KOPT-K1 (cell line): ENCODE results near the gene PTPRE.

ENCODE experiments used
- H3K27ac ChIP-seq: fragments of 200-600 bp; sonication (generic); 2 replicates; pipeline ENCODE4 v1.5.1; 2016; ENCODE audit warnings: antibody characterized with exemption, mild to moderate bottlenecking, low read depth, low read length; ENCODE audit not compliant: poor library complexity, severe bottlenecking
- H3K36me3 ChIP-seq: fragments of 200-600 bp; sonication (generic); 2 replicates; pipeline ENCODE4 v1.5.1; 2017; ENCODE audit warnings: antibody characterized with exemption, mild to moderate bottlenecking, low read length, moderate library complexity; ENCODE audit not compliant: insufficient read depth
- H3K9me3 ChIP-seq: fragments of 200-600 bp; sonication (generic); 2 replicates; pipeline ENCODE4 v1.5.1; 2017; ENCODE audit warnings: antibody characterized with exemption, low read length, mild to moderate bottlenecking; ENCODE audit not compliant: insufficient read depth, poor library complexity, severe bottlenecking

Gene PTPRE

GRCh38 chr10:127942811-127943210 is 35.9 kb downstream of the PTPRE start:
- H3K36me3 ChIP-seq, result no peaks in the 10 kb centered on the region
- no peak overlapping the region for H3K27ac ChIP-seq
- no peaks in the 10 kb centered on the region for H3K9me3 ChIP-seq

- H3K9me3 ChIP-seq, result no peaks in the 10 kb centered on the region
- no peaks in the 10 kb centered on the region for H3K36me3 ChIP-seq
- H3K27ac ChIP-seq, result no peak overlapping the region
These were observed 36.5 kb downstream of the PTPRE start for GRCh38 chr10:127943336-127943910.

GRCh38 chr10:127944256-127944655 is 37.4 kb downstream of the PTPRE start:
- Histone ChIP-seq H3K27ac (no peak overlapping the region), H3K36me3 (no peaks in the 10 kb centered on the region)

GRCh38 chr10:127945341-127945758 is 38.4 kb downstream of the PTPRE start:
- no peaks in the 10 kb centered on the region for H3K9me3 ChIP-seq
- H3K27ac ChIP-seq, result no peak overlapping the region
- no peaks in the 10 kb centered on the region for H3K36me3 ChIP-seq

More at GRCh38 chr10:127944256-127944655, 37.4 kb downstream of the PTPRE start:
- no peaks in the 10 kb centered on the region for H3K9me3 ChIP-seq

GRCh38 chr10:127945948-127946711 is 39.2 kb downstream of the PTPRE start:
- Histone ChIP-seq H3K9me3 (no peaks in the 10 kb centered on the region), H3K27ac (no peak overlapping the region), H3K36me3 (no peaks in the 10 kb centered on the region)

GRCh38 chr10:127947211-127947610 is 40.3 kb downstream of the PTPRE start:
- Histone ChIP-seq H3K36me3 (no peaks in the 10 kb centered on the region), H3K9me3 (no peaks in the 10 kb centered on the region), H3K27ac (no peak overlapping the region)

GRCh38 chr10:127948791-127949190 is 41.9 kb downstream of the PTPRE start:
- Histone ChIP-seq H3K36me3 (no peaks in the 10 kb centered on the region), H3K9me3 (no peaks in the 10 kb centered on the region), H3K27ac (no peak overlapping the region)

GRCh38 chr10:127949831-127950230 is 42.9 kb downstream of the PTPRE start:
- no peaks in the 10 kb centered on the region for H3K9me3 ChIP-seq
- no peak overlapping the region for H3K27ac ChIP-seq
- no peaks in the 10 kb centered on the region for H3K36me3 ChIP-seq

GRCh38 chr10:127951861-127952574 is 45.1 kb downstream of the PTPRE start:
- Histone ChIP-seq H3K36me3 (no peaks in the 10 kb centered on the region), H3K27ac (no peak overlapping the region), H3K9me3 (no peaks in the 10 kb centered on the region)

- Histone ChIP-seq H3K36me3 (no peaks in the 10 kb centered on the region), H3K27ac (no peak overlapping the region), H3K9me3 (no peaks in the 10 kb centered on the region)
These were observed 45.6 kb downstream of the PTPRE start for GRCh38 chr10:127952575-127952869.

- Histone ChIP-seq H3K9me3 (no peaks in the 10 kb centered on the region), H3K27ac (no peak overlapping the region), H3K36me3 (no peaks in the 10 kb centered on the region)
These were observed 46.0 kb downstream of the PTPRE start for GRCh38 chr10:127952918-127953317.

- Histone ChIP-seq H3K36me3 (no peaks in the 10 kb centered on the region), H3K9me3 (no peaks in the 10 kb centered on the region), H3K27ac (no peak overlapping the region)
These were observed 47.0 kb downstream of the PTPRE start for GRCh38 chr10:127953876-127954275.

GRCh38 chr10:127959428-127959827 is 52.5 kb downstream of the PTPRE start:
- Histone ChIP-seq H3K36me3 (no peaks in the 10 kb centered on the region), H3K27ac (no peak overlapping the region), H3K9me3 (no peaks in the 10 kb centered on the region)

GRCh38 chr10:127961071-127961470 is 54.2 kb downstream of the PTPRE start:
- Histone ChIP-seq H3K9me3 (no peaks in the 10 kb centered on the region), H3K27ac (no peak overlapping the region), H3K36me3 (no peaks in the 10 kb centered on the region)

- Histone ChIP-seq H3K36me3 (no peaks in the 10 kb centered on the region), H3K9me3 (no peaks in the 10 kb centered on the region), H3K27ac (no peak overlapping the region)
These were observed 55.3 kb downstream of the PTPRE start for GRCh38 chr10:127962205-127962604.
